ENCODE results near the gene GIT1.

GIT1 gene

DNA sequence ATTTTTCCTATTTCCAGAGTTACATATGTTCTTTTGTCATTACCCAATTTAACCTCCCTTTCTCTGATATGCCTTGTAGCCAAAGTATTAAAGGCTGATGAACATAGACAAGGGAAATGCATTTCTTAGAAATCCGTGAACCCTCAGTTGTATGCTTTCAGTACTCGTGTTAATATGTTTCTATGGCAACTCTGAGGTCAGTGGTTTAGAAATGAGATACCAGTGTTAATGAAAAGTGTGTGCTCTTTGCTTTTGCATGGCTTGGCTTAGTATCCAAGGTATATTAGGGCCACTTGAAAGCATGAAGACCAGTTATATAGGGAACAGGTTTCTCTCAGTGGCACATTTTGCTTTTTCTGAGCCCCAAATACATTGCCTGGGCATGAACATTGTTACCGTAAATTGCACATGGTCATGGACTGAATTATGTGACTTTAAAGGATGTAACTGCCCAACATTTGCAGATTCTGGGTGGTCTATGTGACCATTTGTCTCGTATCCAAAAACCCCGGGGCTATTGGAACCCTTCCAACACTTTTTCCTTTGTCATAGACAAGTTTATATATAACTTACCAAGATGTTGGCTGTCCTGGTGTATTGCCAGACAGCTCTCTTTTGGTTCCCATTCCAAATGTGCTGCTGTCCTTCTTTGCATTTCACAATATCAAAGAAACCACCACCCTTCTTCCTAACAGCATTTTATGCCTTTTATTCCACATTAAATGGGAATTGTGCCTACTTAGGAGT lies 40.1 kb downstream of the GIT1 start:
- ChIA-PET POLR2A (no interaction called here), CTCF (interaction anchor here (0.7 to 4.5 kb wide), 7 partner anchors 12 to 27 kb away, joined by 3 to 27 read pairs (median 3); partner anchors contain the start of gene ABHD15)
- DNase-seq (ENCODE audit: extremely low spot score): peak; percentile 55
- TF ChIP-seq, protein P1, sequence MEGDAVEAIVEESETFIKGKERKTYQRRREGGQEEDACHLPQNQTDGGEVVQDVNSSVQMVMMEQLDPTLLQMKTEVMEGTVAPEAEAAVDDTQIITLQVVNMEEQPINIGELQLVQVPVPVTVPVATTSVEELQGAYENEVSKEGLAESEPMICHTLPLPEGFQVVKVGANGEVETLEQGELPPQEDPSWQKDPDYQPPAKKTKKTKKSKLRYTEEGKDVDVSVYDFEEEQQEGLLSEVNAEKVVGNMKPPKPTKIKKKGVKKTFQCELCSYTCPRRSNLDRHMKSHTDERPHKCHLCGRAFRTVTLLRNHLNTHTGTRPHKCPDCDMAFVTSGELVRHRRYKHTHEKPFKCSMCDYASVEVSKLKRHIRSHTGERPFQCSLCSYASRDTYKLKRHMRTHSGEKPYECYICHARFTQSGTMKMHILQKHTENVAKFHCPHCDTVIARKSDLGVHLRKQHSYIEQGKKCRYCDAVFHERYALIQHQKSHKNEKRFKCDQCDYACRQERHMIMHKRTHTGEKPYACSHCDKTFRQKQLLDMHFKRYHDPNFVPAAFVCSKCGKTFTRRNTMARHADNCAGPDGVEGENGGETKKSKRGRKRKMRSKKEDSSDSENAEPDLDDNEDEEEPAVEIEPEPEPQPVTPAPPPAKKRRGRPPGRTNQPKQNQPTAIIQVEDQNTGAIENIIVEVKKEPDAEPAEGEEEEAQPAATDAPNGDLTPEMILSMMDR (IDR thresholded peaks at IDR 0.05; ENCODE audit: control extremely low read depth, extremely low read depth, low read depth, missing control alignments): no peak

- ChIA-PET CTCF (interaction anchor here (1.6 to 4.5 kb wide), 3 partner anchors 11 to 18 kb away, joined by 3 to 27 read pairs (median 16); no protein-coding TSS in a partner anchor), POLR2A (no interaction called here)
- TF ChIP-seq, protein P1 (IDR thresholded peaks at IDR 0.05; ENCODE audit: control extremely low read depth, extremely low read depth, low read depth, missing control alignments): no peak
- DNase-seq (ENCODE audit: extremely low spot score): no peak
Observed at GRCh38 chr17:29546830-29547229, 42.6 kb downstream of the GIT1 start.

DNA sequence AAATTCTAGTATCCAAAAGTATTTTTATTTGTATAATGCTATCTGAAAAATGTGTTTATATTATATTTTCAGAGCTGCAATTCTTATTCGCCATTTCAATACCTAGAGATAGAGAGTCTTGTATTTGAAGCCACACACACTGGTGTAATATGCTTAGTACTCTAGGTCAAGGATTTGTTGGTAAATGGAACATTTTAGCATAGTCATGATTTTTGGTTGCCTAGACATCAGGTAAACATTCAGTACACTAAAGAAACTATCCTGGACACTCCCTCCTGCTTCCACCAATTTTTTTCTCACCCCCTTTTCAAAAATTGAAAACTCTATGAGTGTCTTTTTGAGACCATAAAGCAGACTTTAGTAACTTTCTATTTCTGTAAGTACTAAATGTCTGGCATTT lies 43.4 kb downstream of the GIT1 start:
- DNase-seq (ENCODE audit: extremely low spot score): no peak
- CTCF ChIA-PET: interaction anchor here (1.2 to 2.3 kb wide), 5 partner anchors 10 to 175 kb away, joined by 3 to 16 read pairs (median 4); partner anchors contain the start of gene ABHD15
- POLR2A ChIA-PET: no interaction called here
- TF ChIP-seq, protein P1 (IDR thresholded peaks at IDR 0.05; ENCODE audit: control extremely low read depth, extremely low read depth, low read depth, missing control alignments): no peak

GRCh38 chr17:29544066-29544465 lies 45.4 kb downstream of the GIT1 start:
- POLR2A ChIA-PET: no interaction called here
- CTCF ChIA-PET: interaction anchor here (1.4 kb wide), 1 partner anchor 73 kb away, joined by 3 read pairs; no protein-coding TSS in a partner anchor
- TF ChIP-seq, protein P1 (IDR thresholded peaks at IDR 0.05; ENCODE audit: control extremely low read depth, extremely low read depth, low read depth, missing control alignments): no peak

GRCh38 chr17:29533976-29534375 lies 55.5 kb downstream of the GIT1 start:
- DNase-seq (ENCODE audit: extremely low spot score): no peak
- TF ChIP-seq, protein P1 (IDR thresholded peaks at IDR 0.05; ENCODE audit: control extremely low read depth, extremely low read depth, low read depth, missing control alignments): no peak
- ChIA-PET POLR2A (no interaction called here), CTCF (interaction anchor here (0.7 to 4.5 kb wide), 10 partner anchors 10 to 164 kb away, joined by 3 to 53 read pairs (median 4); no protein-coding TSS in a partner anchor)

More at GRCh38 chr17:29544066-29544465, 45.4 kb downstream of the GIT1 start:
- DNase-seq (ENCODE audit: extremely low spot score): no peak

DNA sequence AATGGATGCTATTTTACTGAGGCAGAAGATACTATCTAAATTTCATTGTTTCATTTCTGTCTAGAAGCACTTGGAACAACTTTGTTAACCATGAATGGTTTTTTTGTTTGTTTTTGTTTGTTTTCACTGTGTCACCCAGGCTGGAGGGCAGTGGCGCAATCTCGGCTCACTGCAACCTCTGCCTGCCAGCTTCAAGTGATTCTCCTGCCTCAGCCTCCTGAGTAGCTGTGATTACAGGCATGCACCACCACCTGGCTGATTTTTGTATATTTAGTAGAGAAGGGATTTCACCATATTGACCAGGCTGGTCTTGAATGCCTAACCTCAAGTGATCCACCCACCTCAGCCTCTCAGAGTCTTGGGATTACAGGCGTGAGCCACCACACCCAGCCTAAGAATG lies 63.1 kb downstream of the GIT1 start:
- DNase-seq (ENCODE audit: extremely low spot score): no peak
- ChIA-PET POLR2A (no interaction called here), CTCF (interaction anchor here (7.1 kb wide), 1 partner anchor 9 kb away, joined by 53 read pairs; no protein-coding TSS in a partner anchor)
- TF ChIP-seq, protein P1 (IDR thresholded peaks at IDR 0.05; ENCODE audit: control extremely low read depth, extremely low read depth, low read depth, missing control alignments): no peak

Measured in GM10248 (cell line).